HEK293 (cell line): ENCODE results near the gene CELSR1.

Source experiments
- ZNF239 ChIP-seq: fragments of 450-650 bp; formaldehyde crosslinking; IDR thresholded peaks from 2 replicates; pipeline ENCODE4 v1.5.1; 2016; ENCODE audit warnings: missing biosample characterization, missing genetic modification characterization
- ZNF549 ChIP-seq: fragments of 450-650 bp; IDR thresholded peaks from 2 replicates; pipeline ENCODE4 v1.5.1; 2018; ENCODE audit warnings: missing biosample characterization, missing genetic modification characterization, mild to moderate bottlenecking, inconsistent platforms, moderate library complexity
- ZNF585B ChIP-seq: fragments of 450-650 bp; formaldehyde crosslinking; IDR thresholded peaks from 2 replicates; pipeline ENCODE4 v1.5.1; 2016; ENCODE audit warnings: missing biosample characterization, missing genetic modification characterization

DNA sequence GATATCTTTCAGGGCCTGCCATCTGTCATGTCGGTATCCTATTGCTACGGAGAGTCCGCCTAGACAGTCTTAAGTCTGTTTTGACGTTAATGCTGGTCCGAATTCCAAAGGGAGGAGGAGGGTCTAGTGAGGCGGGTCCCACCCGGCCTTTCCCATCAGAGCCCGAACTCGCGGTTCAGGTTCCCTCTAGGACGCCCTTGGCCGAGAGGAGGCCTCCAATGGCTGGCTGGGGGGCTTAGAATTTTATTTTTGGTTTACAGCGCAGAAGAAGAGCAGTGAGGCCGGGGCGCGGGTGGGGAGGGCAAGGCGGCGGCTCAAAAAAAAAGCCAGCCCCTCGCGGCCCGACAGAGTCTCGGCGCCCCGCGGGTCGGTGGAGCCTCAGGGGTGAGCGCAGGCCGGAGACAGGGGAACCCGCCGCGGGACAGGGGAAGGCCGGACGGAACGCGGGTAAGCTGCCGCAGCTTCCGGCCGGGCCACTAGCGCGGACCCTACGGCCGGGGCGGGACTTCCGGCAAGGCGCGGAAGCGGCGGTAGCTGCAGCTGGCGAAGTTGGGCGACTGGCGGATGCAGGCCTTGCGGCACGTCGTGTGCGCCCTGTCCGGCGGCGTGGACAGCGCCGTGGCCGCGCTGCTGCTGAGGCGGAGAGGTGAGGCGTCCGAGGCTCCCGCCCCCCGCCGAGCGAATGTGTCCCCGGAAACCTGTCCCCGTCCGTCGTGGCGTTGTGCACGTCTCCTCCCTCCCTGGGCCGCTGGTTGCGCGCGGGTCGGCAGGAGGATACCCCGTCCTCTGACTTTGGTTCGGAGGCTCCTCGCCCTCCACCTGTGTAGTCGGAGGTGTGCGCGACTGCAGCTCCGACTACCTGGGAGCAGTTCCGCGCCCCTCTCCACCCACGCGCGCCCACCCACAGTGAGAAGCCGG, 202.0 kb downstream of the CELSR1 start, which contains the start of gene TRMU:
- TF ChIP-seq ZNF239 (peak; percentile 86), ZNF549 (tag by site-specific recombination) (no peak), ZNF585B (no peak)
